Caco-2 (cell line): ENCODE measurements around the gene SRSF12. TPM values are rescaled to one million over a fixed set of nuclear protein-coding genes. Genes with fewer than 3 reads are reported as not detected.

Source experiments
- BruUV-seq: library from RNA; stranded (reverse); fragments of 400-500 nt; replicated peaks from 2 replicates; lab custom pipeline; 2021; lab: Mats Ljungman, UMichigan
- CTCF ChIA-PET: fragments of 300-600 bp; sonication (Branson Sonifier 250); formaldehyde crosslinking; loops from one replicate; lab custom pipeline; 2022; ENCODE audit warnings: antibody characterized with exemption; lab: Charles Lee
- POLR2A ChIA-PET: fragments of 300-600 bp; sonication (Branson Sonifier 250); formaldehyde crosslinking; loops from one replicate; lab custom pipeline; 2022; ENCODE audit warnings: antibody characterized with exemption; lab: Charles Lee
- DNase-seq, 2 experiments: peaks; one replicate each; pipeline versions ENCODE4 v3.0.0 to v3.0.0-alpha.2; 2020 to 2022
- H3K27me3 ChIP-seq: replicated peaks from 2 replicates; pipeline ENCODE4 v1.6.0; 2011; ENCODE audit warnings: low read length; ENCODE audit not compliant: control insufficient read depth, insufficient read depth
- H3K36me3 ChIP-seq: 2 replicates; pipeline ENCODE4 v1.5.1; 2011; ENCODE audit warnings: low read length; ENCODE audit not compliant: control insufficient read depth, insufficient read depth
- H3K4me1 ChIP-seq: fragments of 250-450 bp; sonication (Bioruptor Pico); 2 replicates; pipeline ENCODE4 v1.5.1; 2020; ENCODE audit warnings: mild to moderate bottlenecking
- H3K4me3 ChIP-seq: 2 replicates; pipeline ENCODE4 v1.5.1; 2011; ENCODE audit warnings: low read depth, mild to moderate bottlenecking, control low read depth, low read length
- H3K9me3 ChIP-seq: fragments of 250-450 bp; sonication (Bioruptor Pico); 2 replicates; pipeline ENCODE4 v1.5.1; 2020; ENCODE audit warnings: mild to moderate bottlenecking, moderate library complexity
- H3K27ac Mint-ChIP-seq: one replicate; pipeline ENCODE4 v1.8.0; 2022; ENCODE audit warnings: mixed read lengths; ENCODE audit not compliant: unreplicated experiment
- H3K27me3 Mint-ChIP-seq: one replicate; pipeline ENCODE4 v1.8.0; 2022; ENCODE audit warnings: mixed read lengths; ENCODE audit not compliant: insufficient read depth, unreplicated experiment
- H3K36me3 Mint-ChIP-seq: one replicate; pipeline ENCODE4 v1.8.0; 2022; ENCODE audit warnings: mild to moderate bottlenecking, mixed read lengths; ENCODE audit not compliant: insufficient read depth, unreplicated experiment
- H3K4me1 Mint-ChIP-seq: one replicate; pipeline ENCODE4 v1.8.0; 2022; ENCODE audit warnings: low read depth, mixed read lengths; ENCODE audit not compliant: unreplicated experiment
- H3K4me3 Mint-ChIP-seq: one replicate; pipeline ENCODE4 v1.8.0; 2022; ENCODE audit warnings: mild to moderate bottlenecking, moderate library complexity, mixed read lengths; ENCODE audit not compliant: unreplicated experiment
- H3K9me3 Mint-ChIP-seq: one replicate; pipeline ENCODE4 v1.8.0; 2022; ENCODE audit warnings: mixed read lengths; ENCODE audit not compliant: unreplicated experiment
- intact Hi-C: fragments of 100-400 bp; cut with micrococcal nuclease; formaldehyde crosslinking; loops from one replicate; pipeline ENCODE4 v1.10.0; 2022; ENCODE audit not compliant: unreplicated experiment
- total RNA-seq: library from RNA; stranded (reverse); gene quantifications from 2 replicates; pipeline ENCODE4 v1.2.3, GENCODE V29; 2022
- TF ChIP-seq, protein P1 (sequence below), 2 experiments: fragments of 200-600 bp in 1 of 2; IDR thresholded peaks; 1 replicate in 1 of 2; 2 replicates in 1 of 2; pipeline versions ENCODE4 v1.5.1 to v1.8.0; 2011 to 2022; ENCODE audit warnings: antibody characterized with exemption in 1 of 2, control low read depth in 1 of 2, inconsistent platforms in 1 of 2, low read depth in 1 of 2, low read length in 1 of 2, mild to moderate bottlenecking in 1 of 2, moderate library complexity in 1 of 2; ENCODE audit not compliant: insufficient read depth in 1 of 2, severe bottlenecking in 1 of 2, unreplicated experiment in 1 of 2

Gene SRSF12
- total RNA-seq, 1 experiment from 2014 or later, result 0.79 TPM

DNA sequence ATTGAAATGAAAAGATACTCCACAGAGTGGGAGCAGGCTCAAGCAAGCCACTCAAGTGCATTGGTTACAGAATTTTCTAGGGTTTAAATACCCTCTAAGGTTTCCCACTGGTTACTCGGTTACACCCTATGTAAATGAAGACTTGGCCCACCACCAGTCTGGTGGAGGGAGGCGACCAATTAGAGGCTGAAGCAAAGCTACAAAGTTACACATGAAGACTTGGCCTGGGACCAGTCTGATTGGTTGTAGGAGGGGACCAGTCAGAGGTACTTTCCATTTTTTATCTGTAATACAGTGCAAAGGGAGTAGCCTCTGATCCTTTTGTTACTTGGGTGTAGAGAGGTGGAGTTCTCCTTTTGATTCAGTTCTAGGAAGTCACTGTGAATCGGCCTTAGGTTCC, 7.6 kb downstream of the SRSF12 start:
- POLR2A ChIA-PET, result no interaction called here
- Histone ChIP-seq H3K36me3 (no peaks in the 10 kb centered on the region), H3K4me3 (no peak overlapping the region), H3K9me3 (no peaks in the 10 kb centered on the region), H3K27me3 (no peaks in the 10 kb centered on the region), H3K4me1 (no peaks in the 10 kb centered on the region)
- TF ChIP-seq, protein P1, sequence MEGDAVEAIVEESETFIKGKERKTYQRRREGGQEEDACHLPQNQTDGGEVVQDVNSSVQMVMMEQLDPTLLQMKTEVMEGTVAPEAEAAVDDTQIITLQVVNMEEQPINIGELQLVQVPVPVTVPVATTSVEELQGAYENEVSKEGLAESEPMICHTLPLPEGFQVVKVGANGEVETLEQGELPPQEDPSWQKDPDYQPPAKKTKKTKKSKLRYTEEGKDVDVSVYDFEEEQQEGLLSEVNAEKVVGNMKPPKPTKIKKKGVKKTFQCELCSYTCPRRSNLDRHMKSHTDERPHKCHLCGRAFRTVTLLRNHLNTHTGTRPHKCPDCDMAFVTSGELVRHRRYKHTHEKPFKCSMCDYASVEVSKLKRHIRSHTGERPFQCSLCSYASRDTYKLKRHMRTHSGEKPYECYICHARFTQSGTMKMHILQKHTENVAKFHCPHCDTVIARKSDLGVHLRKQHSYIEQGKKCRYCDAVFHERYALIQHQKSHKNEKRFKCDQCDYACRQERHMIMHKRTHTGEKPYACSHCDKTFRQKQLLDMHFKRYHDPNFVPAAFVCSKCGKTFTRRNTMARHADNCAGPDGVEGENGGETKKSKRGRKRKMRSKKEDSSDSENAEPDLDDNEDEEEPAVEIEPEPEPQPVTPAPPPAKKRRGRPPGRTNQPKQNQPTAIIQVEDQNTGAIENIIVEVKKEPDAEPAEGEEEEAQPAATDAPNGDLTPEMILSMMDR (IDR thresholded peaks at IDR 0.05; ENCODE audit: insufficient read depth in 1 of 2, low read depth in 1 of 2, low read length in 1 of 2, severe bottlenecking in 1 of 2, unreplicated experiment in 1 of 2), result no peak
- Mint-ChIP-seq H3K4me3 (no peak overlapping the region), H3K27ac (no peak overlapping the region), H3K4me1 (no peaks in the 10 kb centered on the region), H3K27me3 (no peaks in the 10 kb centered on the region), H3K36me3 (no peaks in the 10 kb centered on the region), H3K9me3 (no peaks in the 10 kb centered on the region)
- no peak for DNase-seq
- intact Hi-C loops, result no loop called here
- BruUV-seq, result no TSS peak
- CTCF ChIA-PET, result interaction anchor here (0.6 kb wide), 1 partner anchor 42 kb away, joined by 3 read pairs; no protein-coding TSS in a partner anchor

DNA sequence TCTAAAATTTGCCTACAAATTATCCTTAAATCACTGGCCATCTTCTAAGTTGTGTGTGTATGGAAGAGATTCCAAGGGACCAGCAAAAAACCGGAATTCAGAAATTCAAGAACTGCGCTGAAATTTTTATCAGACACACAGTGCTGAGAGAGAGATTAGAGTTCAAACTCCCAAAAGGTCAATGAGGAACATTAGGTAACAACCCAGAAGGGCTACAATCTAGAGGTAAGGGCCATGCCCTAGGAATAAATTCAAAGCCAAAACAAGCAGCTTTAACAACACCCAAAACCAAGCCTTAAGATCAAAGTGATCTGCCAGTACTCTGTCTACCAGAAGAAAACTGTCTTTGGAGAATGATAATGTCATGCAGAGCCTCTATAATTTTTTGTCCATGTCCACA, 17.8 kb downstream of the SRSF12 start:
- no peaks in the 10 kb centered on the region for H3K9me3 ChIP-seq
- DNase-seq, result no peak
- ChIA-PET POLR2A (interaction anchor here (1.2 kb wide), 1 partner anchor 17 kb away, joined by 5 read pairs; no protein-coding TSS in a partner anchor), CTCF (no interaction called here)
- TF ChIP-seq, protein P1 (IDR thresholded peaks at IDR 0.05; ENCODE audit: insufficient read depth in 1 of 2, low read depth in 1 of 2, low read length in 1 of 2, severe bottlenecking in 1 of 2, unreplicated experiment in 1 of 2), result no peak
- H3K27me3 ChIP-seq, result no peaks in the 10 kb centered on the region
- H3K36me3 ChIP-seq, result no peaks in the 10 kb centered on the region
- Mint-ChIP-seq H3K27ac (no peak overlapping the region), H3K36me3 (no peaks in the 10 kb centered on the region), H3K9me3 (no peaks in the 10 kb centered on the region), H3K27me3 (no peaks in the 10 kb centered on the region), H3K4me3 (no peak overlapping the region), H3K4me1 (peaks cover 6% of the 10 kb centered on the region)
- BruUV-seq, result no TSS peak
- no peaks in the 10 kb centered on the region for H3K4me1 ChIP-seq
- intact Hi-C loops, result no loop called here
- no peak overlapping the region for H3K4me3 ChIP-seq

DNA sequence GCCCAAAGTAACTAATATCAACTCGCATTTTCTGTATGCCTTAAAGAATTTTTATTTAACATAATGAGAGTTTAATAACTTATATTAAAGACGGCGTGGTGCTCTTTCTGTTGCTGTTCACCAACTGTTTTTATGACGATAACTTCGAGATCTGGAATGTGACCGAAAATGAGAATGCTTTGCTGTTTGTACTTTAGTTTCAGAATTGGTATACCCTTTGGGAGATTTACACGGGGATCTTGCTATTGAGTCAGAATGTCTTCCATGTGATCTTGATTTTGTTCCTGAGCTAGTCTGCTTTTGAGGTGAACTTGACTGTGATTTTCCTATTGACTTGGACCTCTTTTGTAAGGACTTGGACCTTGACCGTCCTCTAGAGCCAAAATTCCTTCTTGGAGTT, 19.4 kb downstream of the SRSF12 start:
- H3K27me3 ChIP-seq, result no peaks in the 10 kb centered on the region
- H3K9me3 ChIP-seq, result no peaks in the 10 kb centered on the region
- no peaks in the 10 kb centered on the region for H3K9me3 Mint-ChIP-seq
- H3K4me3 ChIP-seq, result no peak overlapping the region
- H3K4me1 Mint-ChIP-seq, result peaks cover 6% of the 10 kb centered on the region
- H3K36me3 Mint-ChIP-seq, result no peaks in the 10 kb centered on the region
- no peak overlapping the region for H3K4me3 Mint-ChIP-seq
- ChIA-PET POLR2A (no interaction called here), CTCF (interaction anchor here (0.6 kb wide), 1 partner anchor 511 kb away, joined by 3 read pairs; no protein-coding TSS in a partner anchor)
- H3K36me3 ChIP-seq, result no peaks in the 10 kb centered on the region
- BruUV-seq, result no TSS peak
- H3K27ac Mint-ChIP-seq, result no peak overlapping the region
- TF ChIP-seq, protein P1 (IDR thresholded peaks at IDR 0.05; ENCODE audit: insufficient read depth in 1 of 2, low read depth in 1 of 2, low read length in 1 of 2, severe bottlenecking in 1 of 2, unreplicated experiment in 1 of 2), result no peak
- intact Hi-C loops, result no loop called here
- H3K4me1 ChIP-seq, result no peaks in the 10 kb centered on the region
- DNase-seq, result no peak
- no peaks in the 10 kb centered on the region for H3K27me3 Mint-ChIP-seq
